SHP77 treated with DMSO at 0.1 percent for 48 hours (cell line): Measurements from ENCODE around the gene CNTN5.
A peak's percentile ranks its signal among the peaks of the same experiment; 100 is the strongest.
"Not testable (repeated sequence)": the region's sequence is repeated elsewhere in the genome, so short reads cannot be mapped to it uniquely, and the experiment has no call there.

Experiments used
- DNase-seq: peaks from one replicate; lab custom pipeline; 2025; lab: John Stamatoyannopoulos, UW

The CNTN5 gene

DNA sequence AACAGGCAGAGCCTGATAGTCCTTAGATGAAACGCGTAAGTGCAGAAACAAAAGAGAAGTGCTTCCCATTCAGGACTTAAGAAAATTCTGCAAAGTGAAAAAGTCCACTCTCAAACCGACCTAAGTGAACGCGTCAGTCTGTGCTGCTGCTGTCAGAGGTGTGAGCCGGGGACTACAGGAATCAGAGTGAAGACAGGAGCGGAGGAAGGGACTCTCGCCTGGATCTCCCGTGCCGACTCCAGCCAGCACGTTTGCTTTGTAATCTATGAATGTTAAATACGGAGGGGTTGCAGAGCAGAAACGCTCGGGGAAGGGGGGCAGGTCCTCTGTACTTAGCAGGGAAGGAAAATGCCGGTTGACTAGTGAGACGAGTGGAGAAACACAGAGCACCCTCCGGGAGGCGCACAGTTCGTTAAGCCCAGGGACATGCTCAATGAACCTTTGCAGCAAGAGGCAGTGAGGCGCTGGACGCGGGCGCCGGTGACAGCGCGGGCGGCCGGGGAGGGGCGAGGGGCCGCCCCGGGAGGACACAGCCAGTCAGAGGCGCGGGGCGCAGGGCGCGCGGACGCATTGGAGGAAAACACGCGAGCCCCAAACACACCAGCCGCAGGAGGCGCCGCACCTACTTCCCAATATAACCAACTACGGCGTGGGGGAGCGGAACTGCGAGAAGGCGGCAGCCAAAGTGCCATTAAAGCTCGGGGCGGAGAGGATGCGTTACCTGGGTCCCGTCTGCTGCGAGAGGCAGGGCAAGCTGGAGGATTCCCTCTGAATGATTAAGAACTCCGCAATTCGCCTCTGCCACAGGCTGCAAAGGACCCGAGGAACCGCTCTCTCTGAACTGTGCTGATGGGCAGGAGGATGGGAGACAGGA lies at the start of gene CNTN5:
Gene CNTN5, plus strand, starts transcription at position 598 of the 874 bp plus-strand sequence.
- DNase-seq = peak; percentile 88

DNA sequence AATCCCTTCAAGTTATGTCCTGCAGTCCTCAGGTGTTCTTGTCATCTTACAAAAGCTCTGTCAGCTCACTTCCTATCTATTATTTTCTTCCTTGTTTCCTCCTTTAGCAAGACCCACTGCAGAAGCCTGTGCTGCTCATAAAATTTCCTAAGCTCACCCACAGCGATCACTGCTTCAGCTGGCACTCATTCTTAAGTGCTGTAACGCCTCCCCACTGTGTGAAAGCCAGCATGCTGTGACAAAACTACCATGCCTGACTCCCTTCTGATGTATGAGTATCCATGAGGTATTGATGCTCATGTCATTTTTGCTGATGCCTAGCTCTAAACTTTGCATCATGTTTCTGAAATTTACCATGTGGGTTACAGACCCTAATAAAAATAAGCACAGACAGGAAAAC lies 41.5 kb upstream of the CNTN5 start:
- DNase-seq = no peak

DNA sequence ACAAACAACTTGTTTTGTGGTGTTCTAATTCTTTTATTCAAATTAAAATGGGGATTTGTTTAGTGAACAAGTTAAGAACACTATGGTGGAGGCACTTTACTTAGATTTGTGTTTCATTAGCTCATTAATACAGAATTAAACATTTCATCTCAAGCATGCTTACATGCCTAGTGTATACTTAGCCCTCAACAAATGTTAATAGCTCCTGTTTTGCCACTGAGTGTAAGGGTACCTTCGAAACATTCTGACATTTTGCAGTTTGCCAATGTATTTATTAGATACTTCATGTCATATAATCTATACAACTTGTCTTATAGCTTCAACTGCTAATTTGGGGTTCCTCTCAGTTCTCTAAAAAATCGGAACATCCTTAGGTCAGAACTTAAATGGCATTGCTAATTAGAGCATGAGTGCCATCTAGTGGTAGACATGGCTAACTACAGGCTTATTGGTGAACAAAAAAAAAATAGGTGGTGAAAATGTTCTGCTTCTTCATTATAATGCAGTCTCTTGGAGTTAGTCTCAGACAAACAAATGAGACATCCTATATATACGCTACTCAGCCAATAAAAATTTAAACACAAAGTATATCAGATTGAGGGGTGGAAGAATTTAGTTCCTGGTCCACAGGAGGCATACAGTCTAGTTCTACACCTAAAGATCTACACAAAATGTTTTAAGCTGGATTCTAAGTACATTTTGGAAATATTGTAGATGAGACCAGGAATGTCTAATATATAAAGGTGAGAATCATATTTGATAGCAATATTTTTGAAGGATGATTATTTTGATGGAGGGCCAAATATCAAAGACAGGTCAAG lies 4.9 kb upstream of the CNTN5 start:
- DNase-seq = peak; percentile 52

DNA sequence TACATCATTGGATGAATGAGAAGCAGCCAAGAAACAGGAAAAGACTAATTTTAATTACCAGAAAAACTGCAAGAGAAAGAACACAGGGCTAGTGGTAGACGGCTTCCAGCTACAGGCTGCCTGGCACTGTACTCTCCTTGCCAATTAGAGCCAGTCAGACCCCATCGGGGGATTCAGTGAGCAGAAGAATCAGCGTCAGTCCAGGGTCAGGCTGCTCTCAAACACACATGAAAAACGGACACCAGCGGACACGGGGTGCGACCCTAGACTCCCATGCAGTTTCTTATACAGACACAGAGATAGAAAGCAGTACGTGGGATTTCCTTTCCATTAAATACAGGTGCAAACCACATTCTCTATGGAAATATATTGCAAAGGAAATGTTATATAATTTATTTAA lies 1.1 kb upstream of the CNTN5 start:
- DNase-seq = no peak

DNA sequence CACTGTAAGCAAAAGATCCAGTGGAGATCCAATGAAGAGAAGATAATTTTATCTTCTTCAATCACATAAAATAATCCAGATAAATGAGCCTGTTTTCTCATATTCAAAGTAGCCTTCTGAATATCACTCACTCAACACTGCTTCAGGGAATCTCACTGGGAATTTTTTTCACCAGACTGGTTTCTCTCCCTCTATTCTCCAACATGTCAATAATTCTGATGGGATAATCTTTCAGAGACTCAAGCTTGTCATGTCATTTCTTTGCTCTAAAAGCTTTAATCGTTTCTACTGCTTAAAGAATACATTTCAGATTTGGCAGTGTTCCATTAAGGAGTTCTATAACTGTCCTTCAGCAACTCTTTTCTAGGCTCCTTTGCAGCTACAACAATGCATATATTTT lies 16.3 kb downstream of the CNTN5 start:
- no peak for DNase-seq

DNA sequence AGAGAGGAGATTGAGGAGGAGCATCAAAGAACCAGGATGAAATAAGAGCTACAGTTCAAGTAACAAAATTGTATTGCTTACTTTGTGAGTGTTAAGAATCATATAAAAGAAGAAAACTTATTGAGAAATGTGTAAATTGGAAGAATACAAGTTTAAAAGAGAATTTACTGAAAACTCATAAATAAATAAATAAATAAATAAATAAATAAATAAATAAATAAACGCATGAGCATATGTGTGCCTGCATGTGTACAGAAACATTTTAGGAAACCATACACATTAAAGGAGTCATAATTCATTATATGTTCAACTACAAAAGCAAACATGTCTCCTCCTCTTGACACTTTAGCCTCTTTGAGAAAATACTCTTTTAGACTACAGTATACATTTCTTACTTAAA lies 42.6 kb downstream of the CNTN5 start:
- no peak for DNase-seq

DNA sequence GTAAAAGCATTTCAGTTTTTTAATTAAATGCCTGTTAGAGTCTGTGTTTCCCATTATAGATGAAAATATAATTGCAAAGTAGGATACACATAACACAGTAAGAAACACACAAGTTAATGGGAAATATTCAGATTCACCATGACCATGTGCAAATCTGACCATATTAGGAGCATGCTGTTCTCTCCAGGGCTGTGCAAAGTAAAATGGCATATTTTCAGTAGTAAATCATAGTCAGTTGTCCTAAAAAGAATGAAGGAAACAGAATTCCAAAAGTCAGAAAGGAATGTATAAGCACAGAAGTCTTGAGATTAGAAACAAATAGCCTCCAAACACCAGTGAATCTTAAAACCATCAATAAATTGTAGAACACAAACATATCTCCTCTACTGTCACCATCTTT lies 44.4 kb downstream of the CNTN5 start:
- no peak for DNase-seq

DNA sequence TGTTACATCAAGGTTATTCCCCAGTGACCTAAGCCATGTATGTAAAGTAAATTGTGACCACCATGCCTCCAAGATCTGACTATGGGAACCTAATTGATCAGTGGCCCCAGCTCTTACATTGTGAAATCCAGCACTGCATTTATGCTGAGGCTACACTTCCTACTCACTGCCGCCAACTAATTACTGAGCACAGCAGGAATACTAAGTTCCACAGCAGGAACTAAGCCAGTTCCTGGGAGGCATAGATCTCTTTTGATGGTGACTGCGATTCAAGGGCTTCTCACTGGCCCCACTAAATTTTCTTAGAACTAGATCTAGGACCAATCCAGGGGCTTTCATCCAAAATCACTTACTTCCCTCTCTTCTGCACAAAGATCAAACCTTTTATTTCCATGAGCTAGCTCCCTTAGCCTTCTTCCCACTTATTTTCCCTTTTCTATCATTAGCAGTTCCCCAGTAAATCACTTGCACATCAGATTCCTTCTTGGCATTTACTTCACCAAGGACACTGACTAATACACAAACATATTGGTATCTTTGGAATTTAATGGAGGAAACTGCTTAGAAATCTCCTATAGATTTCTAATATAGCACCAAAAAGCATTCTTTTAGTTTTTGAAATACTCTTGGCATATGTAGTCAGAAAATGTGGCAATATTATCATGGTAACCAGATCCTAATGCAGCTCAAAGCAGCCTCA lies 46.0 kb downstream of the CNTN5 start:
- DNase-seq = no peak

DNA sequence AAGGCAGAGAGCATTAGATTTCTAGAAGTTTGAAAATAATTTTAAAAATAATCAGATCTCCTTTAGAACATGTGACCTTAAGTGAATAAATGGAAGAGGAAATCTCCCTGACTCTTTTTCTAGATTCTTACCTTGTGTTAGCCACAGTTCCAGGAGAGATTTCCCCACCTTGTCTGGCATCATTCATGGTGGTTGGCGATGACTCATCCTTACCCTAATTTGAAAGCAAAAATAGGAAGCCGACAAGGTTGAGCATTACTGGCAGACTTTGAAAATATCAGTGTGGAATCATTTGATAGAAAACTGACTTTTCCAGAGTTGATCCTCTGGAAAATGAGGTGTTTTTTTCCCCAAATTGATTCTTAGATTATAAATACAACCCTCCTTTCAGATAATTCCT lies 48.1 kb downstream of the CNTN5 start:
- DNase-seq = no peak

DNA sequence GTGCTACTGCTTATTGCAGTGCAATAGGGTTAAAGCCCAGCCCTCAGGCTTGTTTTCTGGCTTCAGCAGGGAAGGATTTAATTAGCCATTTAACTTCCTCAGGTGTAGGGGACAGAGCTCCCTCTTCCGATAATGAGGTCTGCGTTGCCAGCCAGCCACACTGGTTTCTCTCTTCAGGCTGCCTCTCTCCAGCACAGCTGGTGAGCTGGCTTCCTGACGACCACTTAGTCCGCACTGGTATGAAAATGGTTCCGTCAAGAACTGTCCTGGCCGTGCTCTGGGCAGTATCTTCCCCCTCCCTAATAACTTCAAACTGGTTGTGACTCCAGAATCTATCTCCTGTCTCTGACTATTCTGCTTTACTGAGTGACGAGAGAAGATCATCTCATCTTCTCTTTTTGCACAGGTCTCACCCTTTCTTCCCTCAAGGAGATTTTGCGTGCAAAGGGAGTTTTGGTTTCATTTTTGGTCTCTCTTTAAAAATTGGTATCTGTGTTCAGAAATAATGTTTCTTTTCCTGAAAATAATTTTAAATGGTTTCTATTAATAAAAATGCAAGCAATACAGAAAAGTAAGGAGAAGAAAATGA lies 49.2 kb downstream of the CNTN5 start:
- DNase-seq = peak; percentile 79

DNA sequence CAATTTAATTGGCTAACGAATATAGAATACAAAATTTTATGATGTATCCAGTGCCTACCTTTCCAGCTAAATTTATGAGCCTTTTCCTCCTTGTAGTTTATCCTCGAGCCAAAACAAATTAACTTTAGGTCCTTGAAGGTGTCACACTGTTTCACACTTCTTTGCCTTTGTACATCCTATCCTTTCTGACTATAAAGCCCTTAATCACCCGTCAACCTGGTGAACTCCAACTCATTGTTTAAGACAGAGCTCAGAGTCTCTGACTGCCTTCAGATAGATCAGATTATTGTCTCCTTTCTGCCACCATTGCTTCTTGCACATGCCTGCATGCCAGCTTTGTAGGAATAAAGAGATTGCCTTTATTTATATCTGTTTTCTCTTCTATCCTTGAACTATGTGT lies 58.8 kb downstream of the CNTN5 start:
- DNase-seq = no peak

DNA sequence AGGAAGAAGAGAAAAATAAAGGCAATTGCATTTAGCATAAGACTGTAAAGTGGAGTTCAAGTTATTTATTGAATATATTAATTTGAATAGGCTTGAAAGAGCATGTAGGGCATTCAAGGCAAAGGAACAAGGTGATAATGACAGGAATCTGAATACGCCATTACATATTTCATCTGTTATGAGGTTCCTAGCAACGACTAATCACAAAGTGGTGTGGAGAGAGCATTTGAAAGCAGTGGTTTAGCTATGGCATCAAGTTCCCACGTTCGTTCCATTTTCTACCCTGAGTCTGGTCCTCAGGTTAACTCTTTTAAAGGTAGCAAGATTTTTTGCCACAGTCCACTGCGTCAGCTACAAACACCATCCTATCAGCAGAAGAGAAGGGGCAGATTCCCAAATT lies 59.4 kb downstream of the CNTN5 start:
- DNase-seq = no peak

DNA sequence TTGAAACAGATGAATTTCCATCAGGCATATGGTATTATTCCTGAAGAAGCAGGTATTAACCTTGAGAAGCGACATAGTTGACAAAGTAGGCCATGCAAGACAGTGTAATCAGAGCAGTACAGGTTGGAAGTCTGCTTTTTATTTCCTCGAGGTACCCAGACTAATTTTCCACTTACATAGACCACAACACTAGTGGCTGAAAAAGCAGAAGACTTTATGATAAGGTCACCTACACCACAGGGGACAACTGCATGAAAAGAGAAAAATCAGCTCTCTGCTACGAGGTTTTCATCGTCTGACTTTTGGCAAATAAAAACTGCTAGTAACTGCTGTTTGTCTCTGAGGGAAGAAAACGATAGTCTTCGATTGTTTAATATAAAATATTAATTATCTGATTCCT lies 77.5 kb downstream of the CNTN5 start:
- DNase-seq = no peak

DNA sequence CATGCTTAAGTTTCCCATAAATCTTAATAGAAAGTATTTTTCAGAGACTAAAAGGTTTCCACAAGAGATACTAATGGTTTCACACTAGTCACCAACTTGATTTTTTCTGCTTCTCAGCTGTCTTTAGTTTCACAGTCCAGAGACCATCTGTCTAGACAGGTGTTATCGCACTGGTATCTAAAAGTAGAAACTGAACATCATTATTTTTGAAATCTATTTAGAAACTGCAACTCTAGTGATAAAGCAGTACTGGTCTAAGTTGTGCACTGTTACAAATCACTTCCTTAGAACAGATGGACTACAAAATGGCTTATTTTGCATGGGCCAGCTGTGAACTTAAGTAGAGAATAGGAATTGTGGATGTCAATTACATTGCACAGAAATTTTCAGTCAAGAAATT lies 78.0 kb downstream of the CNTN5 start:
- DNase-seq = peak; percentile 5

DNA sequence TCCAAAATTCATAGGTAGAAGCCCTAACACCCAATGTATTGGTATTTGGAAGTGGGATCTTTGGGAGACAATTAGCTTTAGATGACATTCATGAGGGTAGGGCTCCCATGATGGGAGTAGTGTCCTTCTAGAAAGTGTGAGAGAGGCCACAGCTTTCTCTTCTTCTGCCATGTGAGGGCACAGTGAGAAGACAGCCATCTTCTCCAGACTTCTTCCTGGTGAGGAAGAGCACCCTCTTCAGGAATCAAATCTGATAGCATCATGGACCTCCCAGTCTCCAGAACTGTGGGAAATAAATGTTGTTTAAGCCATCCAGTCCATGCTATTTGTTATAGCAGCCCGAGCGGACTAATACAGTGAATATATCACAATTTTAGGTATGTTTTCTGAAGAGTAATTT lies 96.9 kb downstream of the CNTN5 start:
- DNase-seq = no peak

DNA sequence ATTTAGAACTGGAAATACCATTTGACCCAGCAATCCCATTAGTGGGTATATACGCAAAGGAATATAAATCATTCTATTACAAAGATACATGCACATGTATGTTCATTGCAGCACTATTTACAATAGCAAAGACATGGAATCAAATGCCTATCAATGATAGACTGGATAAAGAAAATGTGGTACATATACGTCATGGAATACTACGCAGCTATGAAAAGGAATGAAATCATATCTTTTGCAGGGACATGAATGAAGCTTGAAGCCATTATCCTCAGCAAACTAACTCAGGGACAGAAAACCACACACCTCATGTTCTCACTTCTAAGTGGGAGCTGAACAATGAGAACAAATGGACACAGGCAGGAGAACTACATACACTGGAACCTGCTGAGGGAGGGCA lies 113.1 kb downstream of the CNTN5 start:
- not testable (repeated sequence) for DNase-seq

DNA sequence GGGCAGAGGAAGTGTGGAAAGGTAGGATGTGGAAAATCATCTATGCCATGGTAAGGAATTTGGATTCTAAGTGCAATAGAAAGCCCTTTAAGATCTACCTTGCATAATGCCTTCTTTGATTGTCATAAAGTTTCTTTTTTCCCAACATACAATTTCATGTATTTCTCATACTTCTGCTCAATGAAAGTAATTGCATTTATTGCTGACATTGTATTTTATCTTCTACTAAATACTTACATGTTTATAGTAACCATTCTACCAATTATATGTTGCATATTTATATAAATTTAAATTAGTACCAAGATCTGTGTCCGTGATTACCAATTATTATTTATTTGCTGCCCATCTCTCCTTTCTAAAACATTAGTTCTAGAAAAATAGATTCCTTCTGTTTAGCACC lies 114.8 kb downstream of the CNTN5 start:
- DNase-seq = no peak

DNA sequence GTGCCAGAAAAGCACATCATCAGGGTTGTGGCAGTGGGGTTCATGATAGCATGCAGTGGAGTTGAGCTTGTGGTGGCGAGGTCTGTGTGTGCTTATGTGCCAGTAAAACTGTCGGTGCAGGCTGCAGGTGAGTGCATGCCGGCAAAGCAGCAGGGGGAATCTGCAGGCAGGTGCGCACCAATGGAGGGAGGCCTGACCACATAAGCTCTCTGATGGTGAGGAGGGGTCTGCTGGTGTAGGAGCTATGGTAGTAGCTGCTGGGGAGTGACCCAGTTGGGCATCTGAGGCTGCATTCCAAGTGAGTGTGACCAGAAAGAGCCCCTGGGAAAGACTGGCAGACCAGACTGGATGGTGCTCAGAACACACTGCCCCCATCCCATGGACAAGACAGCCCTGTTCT lies 121.5 kb downstream of the CNTN5 start:
- no peak for DNase-seq

DNA sequence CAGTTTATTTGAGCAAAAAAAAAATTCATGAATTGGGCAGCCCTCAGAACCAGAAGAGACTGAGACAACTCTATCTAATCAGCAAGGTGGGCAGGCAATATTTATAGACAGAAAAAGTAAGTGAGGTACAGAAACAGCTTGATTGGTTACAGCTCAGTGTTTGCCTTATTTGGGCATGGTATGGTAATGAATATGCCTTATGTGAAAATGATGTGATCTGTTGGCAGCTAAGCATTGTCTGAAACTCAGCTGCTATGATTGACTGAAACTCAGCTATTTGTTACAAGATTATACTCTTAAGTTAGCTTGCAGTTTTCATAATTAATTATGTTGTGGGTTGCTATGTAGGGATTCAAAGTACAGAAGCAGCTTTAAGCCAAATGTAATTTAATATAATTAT lies 127.6 kb downstream of the CNTN5 start:
- no peak for DNase-seq

DNA sequence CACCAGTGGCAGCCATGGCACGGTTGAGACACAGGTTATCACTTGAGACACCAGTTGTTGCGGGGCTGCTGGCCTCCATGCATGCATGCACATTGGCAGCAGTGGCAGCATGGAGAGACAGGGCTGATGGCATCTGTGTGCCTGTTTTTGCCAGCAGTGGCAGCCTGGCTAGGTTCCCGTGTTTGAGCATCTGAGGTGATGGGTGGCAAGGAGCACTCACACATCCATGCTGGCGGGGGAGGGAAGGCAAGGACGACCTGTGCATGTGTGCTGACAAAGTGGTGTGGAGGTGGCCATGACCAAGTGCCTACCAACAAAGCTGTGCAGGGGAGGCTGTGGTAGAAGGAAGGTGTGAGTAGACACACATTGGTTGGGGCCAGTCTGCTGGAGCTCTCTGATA lies 133.5 kb downstream of the CNTN5 start:
- DNase-seq = no peak

DNA sequence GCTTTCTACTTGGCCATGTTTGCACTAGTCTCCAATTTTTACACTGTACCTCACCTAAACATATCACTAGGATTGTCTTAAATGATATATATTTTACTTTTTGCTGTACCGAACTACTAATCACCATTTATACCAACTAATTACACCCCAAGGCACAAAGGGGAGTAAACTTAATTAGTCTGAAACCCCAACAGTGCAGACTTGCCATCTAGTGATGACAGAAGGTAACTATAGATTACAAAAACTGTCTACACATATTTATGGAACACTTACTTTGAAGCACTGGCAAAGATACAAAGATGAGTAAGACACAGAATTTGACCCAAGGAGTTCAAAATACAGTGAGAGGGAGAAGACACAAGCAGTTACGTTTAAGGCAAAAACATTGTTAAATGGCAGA lies 139.7 kb downstream of the CNTN5 start:
- DNase-seq = no peak

DNA sequence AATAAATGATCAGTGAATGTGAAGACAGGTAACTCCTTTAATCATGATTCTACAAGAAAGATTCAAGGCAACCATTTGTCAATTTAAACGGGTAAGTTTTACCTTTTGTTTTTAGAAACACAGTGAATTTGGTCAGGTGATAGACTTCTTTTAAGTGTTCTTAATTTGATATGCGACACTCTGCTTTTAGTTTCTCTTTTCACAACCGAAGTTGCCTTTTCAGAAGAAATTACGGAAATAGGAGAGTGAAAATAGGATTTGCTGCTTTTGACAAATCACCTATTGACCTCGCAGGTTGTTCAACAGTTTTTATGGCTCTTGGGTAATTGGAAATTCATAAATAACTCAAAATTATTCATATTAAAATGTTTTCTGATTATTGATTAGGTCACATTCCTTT lies 142.1 kb downstream of the CNTN5 start:
- no peak for DNase-seq
